MM.1S (cell line): ENCODE measurements around the gene CCNA2.

Experiments used
- CTCF ChIP-seq: fragments of 300-600 bp; sonication (generic); IDR thresholded peaks from 2 replicates; pipeline ENCODE4 v1.5.1; 2016; ENCODE audit warnings: antibody characterized with exemption, low read length, mixed read lengths
- EZH2 ChIP-seq: fragments of 300-600 bp; sonication (generic); optimal IDR thresholded peaks from 2 replicates; pipeline ENCODE3; 2017; ENCODE audit warnings: low read depth, mild to moderate bottlenecking, antibody characterized with exemption, low read length, mixed read lengths
- EZH2phosphoT487 ChIP-seq: fragments of 300-600 bp; sonication (generic); IDR thresholded peaks from 2 replicates; pipeline ENCODE4 v1.6.1; 2018; ENCODE audit warnings: antibody characterized with exemption, low read length

- TF ChIP-seq CTCF = no peak
- no peak for TF ChIP-seq EZH2
- TF ChIP-seq EZH2phosphoT487 = no peak
Observed at GRCh38 chr4:121785479-121785878, 38.2 kb downstream of the CCNA2 start.
